SJSA1 (cell line): ENCODE data around the gene TMC8. TPM values are rescaled to one million over a fixed set of nuclear protein-coding genes. Genes with fewer than 3 reads are reported as not detected.

Experiments
- total RNA-seq: library from RNA; depleted of rRNA; stranded (reverse); fragments of >200 nt; shearing (Covaris generic); gene quantifications from 2 replicates; pipeline ENCODE4 v1.2.3, GENCODE V29; 2014; rRNA removed

Gene TMC8
- total RNA-seq, 1 experiment from 2014 or later: not detected

Other genes starting within 250 kb of the TMC8 start
- gene TNRC6C, start 172.1 kb upstream of the TMC8 start, total RNA-seq: 4.6 and 9.6 TPM in 2 replicates
- gene TMC6, start 2.0 kb upstream of the TMC8 start, total RNA-seq: 0.53 TPM in 1 of 2 replicates, not detected in the other
- not detected in 2 replicates for gene C17orf99, start 15.6 kb downstream of the TMC8 start, total RNA-seq
- 23.7 and 25.3 TPM in 2 replicates for gene SYNGR2, start 37.8 kb downstream of the TMC8 start, total RNA-seq
- 305 and 456 TPM in 2 replicates for gene TK1, start 56.3 kb downstream of the TMC8 start, total RNA-seq
- gene AFMID, start 56.6 kb downstream of the TMC8 start, total RNA-seq: 16.5 and 27.7 TPM in 2 replicates
- gene BIRC5, start 83.5 kb downstream of the TMC8 start, total RNA-seq: 301 and 370 TPM in 2 replicates
- gene TMEM235, start 100.9 kb downstream of the TMC8 start, total RNA-seq: not detected in 2 replicates
- gene SOCS3, start 229.3 kb downstream of the TMC8 start, total RNA-seq: 44.7 and 71.9 TPM in 2 replicates
- gene PGS1, start 247.9 kb downstream of the TMC8 start, total RNA-seq: 43.6 and 64.1 TPM in 2 replicates